HG03558 (cell line): Measurements from ENCODE around the gene ARL2BP.

Experiments used
- ATAC-seq: cut with Tn5 transposase; IDR thresholded peaks from one replicate; pipeline ENCODE4 v1.9.1; 2021; ENCODE audit warnings: moderate number of reproducible peaks; ENCODE audit not compliant: unreplicated experiment; ENCODE audit errors: extremely low read depth

Gene ARL2BP

GRCh38 chr16:57234707-57235092 is 10.4 kb upstream of the ARL2BP start:
- ATAC-seq, result no peak

DNA sequence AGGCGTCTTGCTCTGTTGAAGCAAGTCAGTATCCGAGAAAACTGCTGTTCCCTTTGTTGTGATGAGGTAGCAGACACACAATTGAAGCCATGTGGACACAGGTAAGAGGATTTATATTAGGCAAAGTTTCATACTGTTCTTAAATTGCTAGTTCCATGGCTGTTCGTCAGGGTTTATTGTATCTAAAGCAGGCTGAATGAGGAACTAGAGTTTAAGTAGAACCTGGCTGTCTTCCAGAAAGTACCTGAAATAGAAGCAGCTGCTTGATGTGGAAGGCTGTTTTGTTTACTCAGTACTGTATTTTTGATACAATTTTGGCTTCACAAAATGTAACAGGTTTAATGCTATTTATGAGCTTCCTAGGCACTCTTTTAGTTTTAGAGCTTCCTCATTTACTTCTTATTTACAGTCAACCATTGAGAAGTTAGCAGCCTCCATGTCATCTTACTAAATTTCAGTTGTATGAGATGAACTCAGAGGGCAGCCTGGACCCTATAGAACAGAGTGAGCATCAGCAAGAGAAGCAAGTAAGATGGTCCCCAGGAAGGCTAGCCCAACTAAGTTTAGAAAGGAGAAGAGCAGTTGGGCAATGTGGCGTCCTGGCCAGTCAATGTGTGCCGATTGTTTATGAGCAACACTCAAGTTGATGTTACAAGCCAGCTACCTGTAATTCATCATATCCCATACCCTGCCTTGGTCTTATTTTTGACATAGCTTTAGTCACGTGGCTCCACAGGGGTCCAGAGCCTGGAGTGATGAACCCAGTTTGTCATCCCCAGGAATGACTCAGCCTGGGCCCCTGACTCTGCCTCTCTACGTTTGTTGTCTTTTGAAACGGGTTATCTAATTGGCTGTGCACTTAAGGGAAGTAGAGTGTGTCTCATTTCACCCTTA is 9.7 kb upstream of the ARL2BP start:
- no peak for ATAC-seq

DNA sequence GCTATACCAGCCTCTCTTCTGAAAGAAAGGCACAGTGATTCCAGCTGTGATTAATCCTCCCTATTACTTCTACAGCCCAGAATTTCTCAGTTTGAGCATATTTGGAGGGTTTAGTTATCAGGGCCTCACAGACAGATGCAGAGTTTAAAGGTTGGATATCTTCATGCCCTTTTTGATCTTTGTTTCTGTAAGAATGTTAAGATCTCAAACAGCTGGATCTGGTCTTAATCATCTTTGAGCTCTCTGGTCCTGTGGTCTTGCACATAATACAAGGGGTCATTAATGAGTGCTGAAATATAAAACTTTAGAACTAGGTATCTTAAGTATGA is 9.1 kb upstream of the ARL2BP start:
- ATAC-seq, result no peak

DNA sequence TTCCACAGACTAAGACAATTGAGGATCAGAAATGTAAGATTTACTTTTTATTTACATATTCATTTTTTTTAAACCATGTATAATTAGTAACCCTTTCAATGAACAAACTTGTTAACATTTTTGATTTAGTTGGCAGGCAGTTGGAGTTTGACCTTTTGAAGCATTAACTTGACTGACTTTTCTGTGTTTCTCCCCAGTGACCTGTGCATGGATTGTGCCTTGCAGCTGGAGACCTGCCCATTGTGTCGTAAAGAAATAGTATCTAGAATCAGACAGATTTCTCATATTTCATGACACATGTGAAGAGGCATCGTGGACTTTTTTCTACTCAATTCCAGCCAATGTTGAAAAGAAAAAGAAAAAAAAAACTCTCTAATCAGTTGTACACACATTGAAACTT is 6.4 kb upstream of the ARL2BP start:
- no peak for ATAC-seq

DNA sequence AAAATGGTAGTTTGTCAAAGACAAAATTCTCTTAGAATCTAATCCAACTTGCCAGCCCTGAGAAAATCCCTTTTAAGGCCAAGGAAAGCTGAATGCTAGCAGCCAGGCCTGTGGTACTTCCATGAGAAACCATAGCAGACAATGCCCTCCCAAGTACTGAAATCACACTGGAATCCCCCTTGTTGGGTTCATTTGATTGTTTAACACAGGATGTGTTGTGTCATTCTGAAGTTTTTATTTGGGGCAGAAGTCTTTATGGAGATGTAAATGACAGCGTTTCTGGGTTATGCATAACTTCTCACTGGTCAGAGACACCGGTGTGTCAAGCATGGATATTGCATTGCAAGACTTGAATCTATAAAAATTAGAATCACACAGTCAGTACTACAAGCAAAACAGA is 6.0 kb upstream of the ARL2BP start:
- no peak for ATAC-seq

DNA sequence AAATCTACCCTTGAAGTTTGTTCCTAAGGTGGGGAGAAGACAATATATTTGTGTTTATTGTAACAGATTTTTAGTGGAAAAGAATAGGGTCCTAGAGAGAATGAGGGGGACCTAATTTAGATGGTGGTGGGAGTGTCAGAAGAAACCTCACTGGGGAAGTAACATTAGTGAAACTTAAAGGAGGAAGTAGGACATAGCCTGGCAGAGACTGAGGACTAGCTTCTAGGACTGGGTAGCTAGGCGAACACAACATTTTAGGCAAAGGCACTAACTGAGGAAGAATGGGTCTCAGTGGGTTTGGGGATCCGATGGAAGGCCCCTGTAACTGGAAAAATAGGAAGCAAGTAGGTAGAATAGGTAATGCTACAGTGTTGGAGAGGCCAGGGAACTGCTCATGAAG is 4.2 kb upstream of the ARL2BP start:
- ATAC-seq, result no peak

GRCh38 chr16:57242650-57243049 is 2.4 kb upstream of the ARL2BP start:
- ATAC-seq, result no peak

- no peak for ATAC-seq
These were observed 644 bp upstream of the ARL2BP start for GRCh38 chr16:57244463-57244766.

DNA sequence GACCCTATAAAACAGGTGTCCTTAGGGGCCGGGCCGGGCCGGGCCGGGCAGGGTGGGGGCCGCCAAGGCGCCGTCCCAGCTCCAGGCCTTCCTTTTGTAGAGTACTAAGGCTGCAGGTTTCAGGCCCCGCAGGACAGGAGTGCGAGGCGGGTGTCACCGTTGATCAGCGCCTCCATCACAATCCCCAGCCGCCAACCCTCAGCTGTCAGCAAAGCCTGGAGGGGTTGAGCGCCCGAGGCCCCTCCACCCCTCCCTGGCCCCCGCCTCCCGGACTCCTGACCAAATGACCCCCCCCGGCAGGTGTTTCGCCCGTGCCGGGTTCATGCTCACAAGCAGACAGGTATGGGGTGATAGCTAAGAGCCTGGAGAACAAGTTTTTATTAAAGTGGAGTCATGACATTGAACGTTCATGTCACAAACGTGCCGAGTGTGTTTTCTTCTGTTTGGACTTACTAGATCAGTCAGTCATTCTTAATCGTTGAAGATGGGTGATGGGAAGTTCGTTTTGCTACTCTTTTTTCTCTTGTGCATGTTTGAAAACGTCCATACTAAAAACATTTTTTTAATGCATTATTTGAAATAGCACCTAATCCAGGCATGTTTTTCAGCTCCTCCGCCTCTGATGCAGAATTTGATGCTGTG is 534 bp downstream of the ARL2BP start:
- no peak for ATAC-seq

- ATAC-seq, result no peak
These were observed 6.3 kb downstream of the ARL2BP start for GRCh38 chr16:57251352-57251751.

DNA sequence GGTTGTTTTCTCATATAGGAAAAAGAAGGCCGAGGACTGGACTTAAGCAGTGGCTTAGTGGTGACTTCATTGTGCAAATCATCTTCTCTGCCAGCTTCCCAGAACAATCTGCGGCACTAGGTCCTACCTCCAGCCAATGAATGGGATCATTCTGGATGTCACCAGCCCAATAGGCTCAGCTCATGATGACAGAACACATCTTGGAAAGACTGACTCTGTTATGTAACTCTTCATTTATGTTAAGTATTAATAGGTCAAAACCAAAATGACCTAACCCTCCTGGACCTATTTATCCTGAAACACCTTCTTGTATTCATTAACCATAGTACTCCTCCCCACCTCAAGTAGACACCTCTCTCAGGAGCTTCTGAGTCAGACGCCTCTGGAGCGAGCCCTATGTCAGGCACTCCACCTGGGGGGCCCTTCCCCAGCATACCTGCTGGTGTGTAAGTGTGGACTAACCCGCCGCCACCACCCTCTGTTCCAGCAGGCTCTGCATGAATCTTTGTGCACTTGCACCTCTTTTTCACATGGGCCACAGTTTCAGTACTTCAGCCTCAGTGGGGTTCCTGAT is 7.2 kb downstream of the ARL2BP start:
- no peak for ATAC-seq

GRCh38 chr16:57253466-57253865 is 8.4 kb downstream of the ARL2BP start:
- no peak for ATAC-seq

DNA sequence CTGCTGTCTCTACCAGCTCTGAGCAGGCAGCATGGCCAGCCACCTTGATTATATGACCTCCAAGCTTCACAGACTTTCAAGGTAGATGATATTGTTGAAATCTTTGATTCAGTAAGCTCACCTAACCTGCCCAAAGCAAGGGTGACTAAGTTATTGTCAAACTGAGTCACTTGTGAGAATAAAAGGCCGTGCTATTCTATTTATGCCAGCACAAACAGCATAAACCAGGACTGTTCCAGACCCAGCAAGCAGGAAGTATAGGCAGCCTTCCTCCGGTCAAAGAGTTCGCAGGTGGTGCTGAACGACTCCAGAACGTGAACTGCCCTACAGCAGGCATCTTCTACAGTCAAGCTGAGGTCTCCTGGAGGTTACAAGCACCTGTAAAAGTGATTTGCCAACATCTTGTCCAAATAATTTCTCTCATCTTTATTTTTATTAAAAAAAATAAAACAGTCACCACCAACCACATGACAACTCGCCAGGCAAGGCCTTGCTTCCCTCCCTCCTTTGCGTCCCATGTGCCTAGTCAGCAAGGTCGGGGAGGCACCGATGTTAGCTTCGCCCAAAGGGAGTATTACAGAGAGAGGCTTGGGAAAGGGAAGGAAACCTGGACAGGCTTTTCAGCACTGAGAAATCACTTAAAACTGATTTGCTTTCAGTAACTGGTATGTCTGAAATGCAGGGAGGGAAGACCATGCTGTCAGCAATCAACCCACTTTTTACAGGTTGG is 10.8 kb downstream of the ARL2BP start:
- no peak for ATAC-seq

GRCh38 chr16:57256601-57257395 is 11.7 kb downstream of the ARL2BP start:
- no peak for ATAC-seq

- ATAC-seq, result no peak
These were observed 12.5 kb downstream of the ARL2BP start for GRCh38 chr16:57257455-57258070.

DNA sequence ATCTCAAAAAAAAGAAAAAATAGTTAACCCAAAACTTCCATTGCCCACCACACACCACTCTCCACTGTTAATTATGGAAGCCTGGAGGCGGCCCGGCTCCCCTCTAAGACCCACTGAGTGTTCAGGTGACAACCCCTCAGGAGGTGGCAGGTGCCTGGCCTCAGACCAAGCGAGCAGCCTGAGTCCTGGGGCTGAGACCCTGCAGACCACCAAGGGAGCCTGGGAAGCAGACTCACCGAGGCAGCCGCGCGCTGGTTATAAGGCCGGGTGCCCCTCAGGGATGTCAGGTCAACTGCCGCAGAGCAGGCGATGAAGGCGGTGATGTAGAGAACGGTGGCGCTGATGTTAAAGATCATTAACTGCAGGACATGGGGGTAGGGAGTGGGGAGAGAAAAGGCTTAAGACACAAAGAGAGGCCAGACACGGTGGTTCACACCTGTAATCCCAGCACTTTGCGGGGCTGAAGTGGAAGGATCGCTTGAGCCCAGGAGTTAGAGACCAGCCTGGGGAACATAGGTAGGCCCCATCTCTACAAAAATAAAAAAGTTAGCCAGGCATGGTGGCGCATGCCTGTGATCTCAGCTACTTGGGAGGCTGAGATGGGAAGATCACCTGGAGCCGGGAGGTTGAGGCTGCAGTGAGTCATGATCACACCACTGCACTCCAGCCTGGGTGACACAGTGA is 13.3 kb downstream of the ARL2BP start:
- ATAC-seq, result no peak

GRCh38 chr16:57258910-57259475 is 13.9 kb downstream of the ARL2BP start:
- no peak for ATAC-seq

- no peak for ATAC-seq
These were observed 15.4 kb downstream of the ARL2BP start for GRCh38 chr16:57260294-57260929.

- no peak for ATAC-seq
These were observed 16.7 kb downstream of the ARL2BP start for GRCh38 chr16:57261806-57262205.
